Measurements from ENCODE around the gene B4GALT1. TPM values are rescaled to one million over a fixed set of nuclear protein-coding genes. Genes with fewer than 3 reads are reported as not detected.
"Not testable (repeated sequence)": the region's sequence is repeated elsewhere in the genome, so short reads cannot be mapped to it uniquely, and the experiment has no call there.

The B4GALT1 gene
- total RNA-seq, 1 donor from 2014 or later: 12.1 TPM

DNA sequence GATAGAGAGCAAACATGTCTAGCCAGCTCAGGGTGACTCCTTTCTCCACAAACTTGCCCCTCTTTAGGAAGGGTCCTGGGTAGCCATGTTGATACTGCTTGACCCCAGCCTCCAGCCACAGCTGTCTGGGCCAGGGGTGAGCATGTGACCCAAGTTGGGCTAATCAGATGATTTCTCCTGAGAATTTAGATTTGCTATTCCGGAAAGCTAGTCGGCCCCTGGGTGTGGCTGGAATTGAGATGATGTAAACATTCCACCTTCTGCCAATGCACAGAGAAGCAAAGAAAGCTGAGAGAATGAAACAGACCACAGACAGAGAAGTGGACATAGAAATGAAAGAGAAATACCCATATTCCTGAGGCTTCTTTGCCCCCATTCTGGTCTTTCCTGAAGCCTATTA, 17.8 kb upstream of the B4GALT1 start:
- no peak for DNase-seq (ENCODE audit: low read depth in 2 of 2)

DNA sequence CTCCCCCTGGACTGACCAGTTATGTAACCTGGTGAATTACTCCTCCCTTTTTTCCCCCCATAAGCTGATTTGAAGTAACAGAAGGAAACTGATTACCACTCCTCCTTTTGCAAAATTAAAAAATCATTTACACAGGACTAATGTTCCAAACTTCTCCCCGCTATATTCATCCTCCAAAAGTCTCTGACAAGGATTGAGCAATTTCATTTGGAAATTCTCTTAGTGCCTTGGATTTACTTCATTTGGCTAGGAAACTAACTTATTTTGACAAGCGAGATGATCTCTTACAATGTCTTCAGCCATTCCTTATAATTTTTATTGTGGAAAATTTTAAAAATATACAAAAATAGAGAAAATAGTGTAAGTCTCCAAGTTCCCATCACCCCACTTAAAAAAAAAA, 15.4 kb upstream of the B4GALT1 start:
- no peak for DNase-seq (ENCODE audit: low read depth in 2 of 2)

DNA sequence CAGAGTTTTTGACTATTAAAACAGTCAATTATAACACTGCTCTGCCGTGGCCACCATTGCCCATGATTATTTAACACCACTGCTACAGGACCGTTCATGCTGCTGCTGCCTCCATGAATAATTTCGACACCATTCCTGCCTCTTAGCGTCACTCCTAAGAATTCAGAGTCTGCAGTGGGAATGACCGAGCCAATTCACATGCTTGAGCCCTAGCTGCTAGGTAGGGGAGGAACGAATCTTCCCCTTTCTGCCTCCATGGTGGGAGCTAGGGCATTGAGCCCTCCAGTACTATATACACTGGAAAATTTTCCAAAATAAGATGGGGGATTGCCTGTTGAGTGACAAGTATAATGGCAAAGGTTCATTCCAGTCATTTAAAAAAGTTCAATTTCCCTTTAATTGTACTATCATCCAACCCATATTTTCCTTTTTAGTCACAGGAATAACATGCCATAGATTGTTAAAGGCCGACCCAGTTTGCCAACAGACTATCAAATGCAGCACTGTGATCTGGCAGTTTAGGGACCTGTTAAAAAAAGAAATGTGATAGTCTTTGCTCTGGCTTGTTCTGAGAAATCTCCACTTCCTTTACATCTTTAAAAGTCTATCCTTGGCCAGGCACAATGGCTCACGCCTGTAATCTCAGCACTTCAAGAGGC, 13.5 kb upstream of the B4GALT1 start:
- DNase-seq (ENCODE audit: low read depth in 2 of 2): peak; percentile 41 to 61

DNA sequence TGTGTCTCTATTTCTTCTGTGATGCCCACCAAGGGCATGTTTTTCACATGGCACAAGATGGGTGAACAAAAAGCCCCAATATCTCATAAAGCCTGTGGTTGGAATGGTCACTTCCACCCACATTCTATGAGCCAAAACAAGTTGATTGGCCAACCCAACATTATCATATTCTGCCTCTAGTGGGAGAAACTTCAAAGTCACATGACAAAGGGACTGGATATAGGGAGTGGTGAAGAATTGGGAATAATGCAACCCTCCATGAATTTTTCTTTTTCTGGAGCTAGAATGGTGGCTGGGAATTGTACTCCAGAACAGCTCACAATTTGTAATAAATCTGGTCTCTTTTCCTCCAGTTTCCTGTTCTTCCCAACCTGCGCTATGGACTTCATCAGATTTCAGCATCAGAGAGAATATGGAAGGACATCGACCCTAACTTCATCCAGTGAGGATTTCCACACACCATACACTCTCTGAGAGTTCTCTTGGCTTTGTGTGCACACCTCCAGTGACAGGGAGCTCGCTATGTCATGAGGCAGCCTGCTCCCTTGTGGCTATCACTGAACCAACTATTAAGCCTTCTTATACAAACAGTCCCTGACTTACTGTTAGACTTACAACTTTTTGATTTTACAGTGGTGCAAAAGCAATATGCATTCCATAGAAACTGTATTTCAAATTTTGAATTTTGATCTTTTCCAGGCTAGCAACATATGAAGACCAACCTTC, 12.0 kb upstream of the B4GALT1 start:
- DNase-seq (ENCODE audit: low read depth in 2 of 2): no peak

DNA sequence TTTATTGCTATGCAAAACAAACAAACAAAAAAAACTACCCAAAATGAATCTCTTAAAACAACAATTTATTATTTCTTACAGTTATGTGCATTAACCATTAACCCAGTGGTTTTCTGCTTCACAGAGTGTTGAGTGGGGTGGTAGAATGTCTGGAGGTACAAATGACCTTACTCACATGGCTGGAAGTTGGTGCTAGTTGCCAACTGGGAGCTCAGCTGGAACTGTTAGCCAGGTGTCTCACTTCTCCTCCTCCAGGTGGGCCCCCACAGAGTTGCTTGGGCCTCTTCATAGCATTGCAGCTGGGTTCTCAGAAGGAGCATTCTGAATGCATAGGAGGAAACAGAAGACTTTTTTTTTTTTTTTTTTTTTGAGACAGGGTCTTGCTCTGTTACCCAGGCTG, 10.5 kb upstream of the B4GALT1 start:
- DNase-seq (ENCODE audit: low read depth in 2 of 2): no peak

DNA sequence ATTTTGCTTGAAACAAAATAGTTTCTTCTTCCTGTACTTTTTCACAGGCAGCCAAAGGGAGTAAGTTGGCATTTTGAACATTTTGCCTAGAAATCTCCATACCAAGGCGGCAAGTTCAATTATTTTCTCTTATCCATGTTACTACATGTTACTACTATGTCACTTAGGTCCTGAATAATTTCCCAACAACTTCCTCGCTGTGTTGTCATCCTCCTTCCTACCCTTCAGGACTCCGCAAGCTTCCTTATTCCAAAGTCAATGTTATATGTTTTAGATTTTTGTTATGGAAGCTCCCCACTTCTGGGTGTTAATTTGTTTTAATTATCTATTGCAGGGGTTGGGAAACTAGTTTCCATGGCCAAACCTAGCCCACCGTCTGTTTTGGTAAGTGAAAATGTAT, 9.9 kb upstream of the B4GALT1 start:
- no peak for DNase-seq (ENCODE audit: low read depth in 2 of 2)

DNA sequence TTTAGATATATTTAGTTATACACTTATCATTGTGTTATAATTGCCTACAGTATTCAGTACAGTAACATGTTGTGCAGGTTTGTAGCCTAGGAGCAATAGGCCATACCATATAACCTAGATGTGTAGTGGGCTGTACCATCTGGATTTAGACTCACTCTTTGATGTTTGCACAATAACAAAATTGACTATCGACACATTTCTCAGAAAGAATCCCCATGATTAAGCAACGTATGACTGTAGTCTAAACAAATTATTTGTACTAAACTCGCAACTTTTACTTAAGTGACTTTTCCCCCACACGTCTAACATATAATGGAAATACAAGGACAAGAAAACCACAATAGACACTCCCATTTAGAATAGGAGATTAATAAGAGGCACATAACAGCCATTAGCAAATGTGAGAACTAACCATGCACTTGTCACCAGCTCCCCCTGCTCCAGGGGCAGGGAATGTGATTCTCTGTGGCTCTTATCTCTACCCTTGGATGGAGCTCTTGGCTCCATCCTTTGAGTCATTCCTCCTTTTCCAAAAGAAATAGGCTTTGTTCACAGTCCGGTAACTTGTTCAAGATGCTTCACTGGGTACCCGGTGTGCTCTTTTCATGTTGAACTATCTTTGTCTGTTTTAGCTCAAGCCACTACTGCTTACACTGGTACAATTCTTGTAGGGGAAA, 8.7 kb upstream of the B4GALT1 start:
- DNase-seq (ENCODE audit: low read depth in 2 of 2): no peak

DNA sequence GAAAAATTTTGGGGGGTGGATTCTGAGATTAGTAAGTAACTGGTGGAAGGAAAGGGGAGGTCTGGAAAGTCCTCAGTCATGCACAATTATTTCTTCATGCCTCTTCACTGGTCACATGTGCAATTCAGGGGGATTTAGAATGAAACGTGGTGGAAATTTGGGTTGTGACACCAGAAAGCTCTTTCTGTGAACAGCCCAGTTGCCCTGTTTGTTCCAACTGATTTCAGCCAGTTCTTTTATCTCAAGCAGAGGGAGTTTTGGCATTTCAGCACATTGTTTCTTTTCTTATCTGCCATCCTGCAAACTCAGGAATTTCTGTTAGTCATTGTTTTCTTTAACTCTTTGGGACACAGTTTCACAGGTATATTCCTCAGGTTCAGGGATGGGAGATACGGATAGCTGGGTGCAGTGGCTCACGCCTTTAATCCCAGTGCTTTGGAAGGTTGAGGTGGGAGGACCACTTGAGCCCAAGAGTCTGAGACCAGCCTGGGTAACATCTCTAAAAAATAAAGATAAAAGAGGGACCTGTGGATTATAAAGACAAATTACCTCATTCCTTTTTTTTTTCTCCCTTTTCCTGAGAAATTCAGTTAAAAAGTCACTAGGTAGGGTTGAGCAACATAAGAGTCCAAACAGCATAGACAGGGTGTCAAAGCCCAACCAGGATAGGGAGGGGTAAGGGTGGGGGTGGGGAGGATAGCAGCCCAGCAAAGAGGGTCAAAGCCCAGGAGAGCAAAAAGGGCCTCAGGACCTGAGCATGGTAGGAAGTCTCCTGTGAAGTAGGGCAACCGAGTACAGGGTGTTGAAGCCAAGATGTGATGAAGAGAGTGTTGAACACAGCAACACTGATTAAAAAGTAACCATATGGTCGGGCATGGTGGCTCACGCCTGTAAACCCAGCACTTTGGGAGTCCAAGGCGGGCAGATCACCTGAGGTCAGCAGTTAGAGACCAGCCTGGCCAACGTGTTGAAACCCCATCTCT, 5.4 kb upstream of the B4GALT1 start:
- peak; percentile 73 to 84 for DNase-seq (ENCODE audit: low read depth in 2 of 2)

DNA sequence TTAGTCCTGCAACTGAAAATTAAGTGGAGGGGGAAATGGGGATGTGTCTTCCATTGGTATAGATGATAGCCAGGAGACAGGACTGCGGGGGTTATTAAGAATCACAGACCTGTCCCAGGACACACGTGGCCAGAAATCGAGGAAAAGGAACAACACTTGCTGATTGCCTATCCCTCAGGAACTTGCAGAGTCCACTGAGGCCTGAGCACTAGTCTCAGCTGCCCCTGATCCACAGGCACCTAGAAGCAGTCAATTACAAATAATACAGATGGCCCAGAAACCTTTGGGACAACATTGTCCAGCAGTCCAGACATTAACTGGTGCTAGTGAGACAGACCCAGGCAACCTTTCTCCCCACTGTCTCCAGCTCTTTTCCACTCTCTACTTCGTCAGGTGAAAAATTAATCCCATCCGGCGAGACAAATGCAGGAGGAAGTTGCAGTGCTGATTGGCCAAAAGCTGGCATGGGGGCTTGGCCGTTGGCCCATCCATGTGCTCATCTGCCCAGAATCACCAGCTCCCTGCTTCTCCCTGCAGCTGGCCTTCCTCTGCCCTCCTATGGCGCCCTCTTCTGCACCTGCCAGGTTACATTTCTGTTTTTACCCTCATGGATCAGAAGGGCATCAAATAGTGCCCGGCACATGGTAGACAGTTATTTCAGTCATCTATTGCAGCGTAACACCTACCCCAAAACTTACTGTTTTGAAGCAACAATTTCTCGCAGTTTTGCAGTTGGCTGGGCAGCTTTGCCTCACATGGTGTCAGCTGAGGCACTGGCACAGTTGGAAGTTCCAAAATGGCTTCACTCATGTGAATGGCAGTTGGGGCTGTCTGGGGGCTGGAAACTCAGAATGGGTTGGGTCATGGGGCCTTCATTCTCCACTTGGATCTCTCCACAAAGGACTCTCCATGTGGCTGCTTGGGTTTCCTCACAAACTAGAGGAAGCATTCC, 3.6 kb upstream of the B4GALT1 start:
- peak; percentile 62 to 65 for DNase-seq (ENCODE audit: low read depth in 2 of 2)

DNA sequence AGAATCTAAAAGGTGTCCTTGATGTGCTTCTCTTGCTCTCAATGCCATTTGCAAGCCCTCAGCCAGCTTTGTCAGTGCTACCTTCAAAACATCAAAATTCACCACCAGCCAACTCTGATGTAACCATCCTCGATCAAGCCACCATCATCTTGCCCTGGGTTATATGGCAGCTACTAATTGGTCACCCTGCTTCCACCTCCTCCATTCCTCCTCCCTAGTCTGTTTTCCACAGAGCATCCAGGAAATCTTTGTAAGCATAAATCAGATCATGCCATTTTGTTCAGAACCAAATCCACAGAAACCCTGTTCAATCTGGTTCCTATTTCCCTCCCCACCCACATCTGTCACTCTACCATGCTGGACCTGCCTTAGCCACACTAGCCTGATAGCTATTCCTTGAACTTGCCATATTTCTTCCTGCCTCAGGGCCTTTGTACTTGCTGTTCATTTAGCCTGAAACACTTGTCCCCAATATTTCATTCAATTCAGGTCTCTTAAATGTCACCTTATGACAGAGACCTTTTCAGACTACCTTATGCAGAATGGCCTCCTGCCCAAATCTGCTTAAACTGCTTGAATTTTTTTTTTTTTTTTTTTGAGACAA, 1.9 kb upstream of the B4GALT1 start:
- no peak for DNase-seq (ENCODE audit: low read depth in 2 of 2)

DNA sequence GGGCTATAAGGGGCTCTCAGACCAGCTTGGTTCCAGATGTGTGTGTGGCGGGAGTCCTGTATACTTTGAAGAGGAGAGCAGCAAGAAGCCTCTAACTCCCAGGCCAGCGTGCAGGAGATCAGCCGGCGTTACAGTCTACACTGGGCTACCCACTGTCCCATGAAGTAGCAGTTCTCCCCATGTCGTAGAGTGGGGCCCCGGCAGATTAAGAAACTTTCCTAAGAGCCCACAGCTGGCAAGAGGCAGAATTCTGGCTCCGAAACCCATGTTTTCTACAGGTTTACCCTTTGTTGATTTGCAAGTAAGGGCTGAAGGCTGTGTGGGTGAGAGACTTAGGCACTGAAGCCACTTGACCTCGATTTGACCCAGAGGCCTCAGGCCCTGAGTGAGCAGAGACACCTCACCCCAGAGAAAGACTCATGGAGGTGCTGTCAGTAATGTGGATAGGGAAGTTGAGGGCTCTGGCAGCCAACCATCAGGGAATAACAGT, 881 bp upstream of the B4GALT1 start:
- DNase-seq (ENCODE audit: low read depth in 2 of 2): no peak

DNA sequence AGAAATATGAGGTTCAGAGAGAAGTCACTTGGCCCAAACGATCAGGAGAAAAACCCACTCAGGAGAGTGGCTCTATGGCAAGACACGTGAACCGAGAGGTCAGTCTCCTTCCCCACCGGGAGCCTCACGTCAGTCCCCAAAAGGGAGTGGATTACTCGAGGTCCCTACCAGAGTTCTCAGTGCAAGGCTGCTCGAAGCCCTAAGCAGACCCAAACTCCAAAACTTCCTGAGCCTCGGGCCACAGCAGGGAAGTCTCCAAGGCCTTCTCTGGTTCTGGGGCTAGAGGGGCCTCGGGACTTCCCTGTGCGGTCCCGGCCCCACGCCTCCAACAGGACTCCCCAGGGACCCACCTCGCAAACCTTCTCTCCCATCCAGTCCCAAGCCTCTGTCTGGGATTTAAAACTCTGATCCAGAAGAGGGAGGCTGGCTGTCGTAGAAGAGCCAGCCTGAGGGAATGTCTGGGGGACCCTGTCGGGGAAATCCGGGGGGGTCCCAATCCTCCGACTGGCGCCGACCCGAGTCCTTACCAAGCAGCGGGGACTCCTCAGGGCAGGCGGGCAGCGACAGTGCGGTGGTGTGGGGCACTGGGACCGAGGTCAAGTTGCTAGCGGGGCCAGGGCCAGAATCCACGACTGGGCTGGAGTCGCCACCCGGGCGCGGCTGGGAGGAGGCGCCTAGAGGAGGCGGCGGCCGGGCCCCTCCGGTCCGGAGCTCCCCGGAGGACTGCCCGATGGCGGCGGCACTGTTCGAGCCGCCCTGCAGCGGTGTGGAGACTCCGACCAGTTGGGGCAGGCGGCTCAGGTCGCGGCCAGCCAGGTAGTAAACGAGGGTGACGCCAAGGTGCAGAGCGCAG, 679 bp downstream of the B4GALT1 start:
- DNase-seq (ENCODE audit: low read depth in 2 of 2): peak in 1 of 2 donors; percentile 32

DNA sequence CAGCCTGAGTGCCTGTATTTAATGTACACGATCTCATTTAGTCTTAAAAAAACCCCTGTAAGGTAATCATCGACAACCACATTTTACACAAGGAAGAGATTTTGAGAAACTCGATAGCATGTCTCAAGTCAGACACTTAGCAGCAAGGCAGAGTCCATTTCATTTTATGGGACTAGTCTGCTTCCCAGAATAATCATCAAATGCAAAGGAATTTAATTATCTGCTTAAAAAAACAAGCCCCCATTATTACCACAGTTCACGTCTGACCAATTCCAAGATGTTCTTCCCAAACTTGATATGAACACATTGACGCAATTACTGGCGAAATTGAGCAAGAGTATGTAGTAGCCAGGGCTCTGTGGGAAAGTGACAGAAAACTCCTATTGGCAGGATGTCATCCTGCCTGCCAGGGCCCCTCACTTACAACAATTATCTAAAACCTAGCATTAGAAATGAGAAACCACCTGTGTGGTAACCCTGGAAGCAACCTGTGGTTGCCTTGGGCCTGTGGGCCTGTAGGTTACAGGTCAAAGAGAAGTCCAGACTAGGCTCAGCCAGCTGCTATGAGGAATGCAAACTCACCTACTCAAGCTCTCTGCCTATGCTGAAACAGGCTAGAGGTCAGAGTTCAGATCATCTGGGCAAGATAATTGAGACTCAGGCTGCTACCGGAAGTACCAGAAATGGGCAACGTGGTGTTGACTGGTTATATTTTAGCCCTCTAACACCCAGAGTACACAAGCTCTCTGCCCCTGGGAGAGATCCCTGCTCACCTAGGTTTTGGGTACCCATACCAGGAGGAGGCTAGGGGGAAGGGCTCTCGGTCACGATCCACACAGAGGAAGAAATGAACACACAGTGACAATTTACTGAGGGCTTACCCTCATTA, 1.6 kb downstream of the B4GALT1 start:
- DNase-seq (ENCODE audit: low read depth in 2 of 2): peak; percentile 35 to 41

DNA sequence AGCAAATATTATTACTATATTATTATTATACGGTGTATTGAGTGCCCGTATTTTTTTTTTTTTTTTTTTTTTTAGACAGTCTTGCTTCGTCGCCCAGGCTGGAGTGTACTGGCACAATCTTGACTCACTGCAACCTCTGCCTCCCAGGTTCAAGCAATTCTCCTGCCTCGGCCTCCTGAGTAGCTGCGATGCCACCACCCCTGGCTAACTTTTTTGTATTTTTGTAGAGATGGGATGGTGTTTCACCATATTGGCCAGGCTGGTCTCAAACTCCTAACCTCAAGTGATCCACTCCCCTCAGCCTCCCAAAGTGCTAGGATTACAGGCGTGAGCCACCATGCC, 2.2 kb downstream of the B4GALT1 start:
- DNase-seq (ENCODE audit: low read depth in 2 of 2): not testable (repeated sequence)

DNA sequence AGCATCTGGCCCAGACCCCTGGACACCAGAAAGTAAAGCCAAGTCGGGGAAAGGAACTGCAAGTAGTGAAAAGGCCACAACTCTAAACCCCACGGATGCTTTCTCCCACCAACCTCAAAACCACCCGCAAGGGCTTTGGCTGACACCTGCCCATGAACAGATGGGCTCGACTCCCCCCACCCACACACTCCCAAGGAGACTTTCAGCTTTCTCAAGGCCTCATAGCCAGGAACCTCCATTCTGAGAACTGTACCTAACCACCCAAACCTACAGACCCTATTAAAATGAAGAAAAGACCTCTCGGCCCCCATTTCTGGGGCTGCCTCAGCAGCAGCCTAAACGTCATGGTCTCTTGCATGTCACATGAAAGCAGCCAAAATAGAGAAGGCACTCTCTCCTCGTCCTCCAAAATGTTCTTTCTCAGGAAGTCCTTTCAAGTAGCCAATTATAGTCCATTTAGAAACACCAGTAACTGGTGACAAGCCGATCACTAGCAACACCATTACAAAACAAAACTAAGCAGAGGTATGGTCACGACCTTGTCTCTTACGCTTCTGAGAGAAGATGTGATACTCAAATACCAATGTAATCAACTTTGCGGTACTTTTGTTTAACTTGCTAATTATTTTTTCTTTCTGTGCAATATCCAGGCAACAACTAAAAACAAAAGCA, 2.9 kb downstream of the B4GALT1 start:
- no peak for DNase-seq (ENCODE audit: low read depth in 2 of 2)

DNA sequence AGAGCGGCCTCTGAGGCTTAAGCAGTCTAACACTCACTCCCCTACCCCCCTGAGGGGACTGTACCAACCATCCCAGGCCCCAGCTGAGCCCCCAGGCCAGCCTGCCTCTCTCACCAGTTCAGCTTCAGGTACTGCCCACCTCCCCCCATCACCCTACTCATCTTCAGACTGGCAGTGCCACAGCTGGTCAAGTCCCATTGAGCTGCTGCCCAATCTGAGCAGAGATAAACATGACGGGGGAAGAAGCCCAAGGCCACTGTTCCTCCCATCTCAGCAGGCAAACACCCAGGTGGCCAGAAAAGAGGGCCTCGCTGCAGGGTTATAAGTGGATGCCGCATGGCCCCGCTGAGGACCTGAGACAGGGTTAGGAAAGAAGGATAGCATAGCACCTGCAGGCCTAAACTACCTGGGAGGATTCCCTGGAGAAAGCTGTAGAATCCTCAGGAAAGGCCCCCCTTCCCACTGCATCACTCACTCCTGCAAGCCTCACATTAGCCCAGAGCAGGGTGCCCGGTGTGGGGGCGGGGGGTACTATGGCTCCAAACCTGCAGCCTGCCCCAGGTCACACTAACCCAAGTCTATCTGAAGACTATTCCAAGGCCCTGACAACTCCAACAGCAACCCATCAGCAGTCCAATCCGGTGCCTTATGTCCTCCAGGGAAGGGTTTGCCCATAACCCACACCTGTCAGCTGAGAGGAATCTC, 3.6 kb downstream of the B4GALT1 start:
- DNase-seq (ENCODE audit: low read depth in 2 of 2): no peak

Data from dermis microvascular lymphatic vessel endothelial cell (primary cell).